ENCODE data around the gene LANCL2.
"Not testable (repeated sequence)": the region's sequence is repeated elsewhere in the genome, so short reads cannot be mapped to it uniquely, and the experiment has no call there.

LANCL2 gene

GRCh38 chr7:55413442-55413841, 48.3 kb downstream of the LANCL2 start:
- no peak overlapping the region for H3K27ac Mint-ChIP-seq
- DNase-seq (ENCODE audit: low spot score in 2 of 2) (no peak), ATAC-seq (no peak)
- no peak overlapping the region for H3K4me3 Mint-ChIP-seq
- H3K4me1 Mint-ChIP-seq = no peaks in the 10 kb centered on the region
- H3K36me3 Mint-ChIP-seq = peaks cover 8% of the 10 kb centered on the region
- no peaks in the 10 kb centered on the region for H3K9me3 Mint-ChIP-seq

DNA sequence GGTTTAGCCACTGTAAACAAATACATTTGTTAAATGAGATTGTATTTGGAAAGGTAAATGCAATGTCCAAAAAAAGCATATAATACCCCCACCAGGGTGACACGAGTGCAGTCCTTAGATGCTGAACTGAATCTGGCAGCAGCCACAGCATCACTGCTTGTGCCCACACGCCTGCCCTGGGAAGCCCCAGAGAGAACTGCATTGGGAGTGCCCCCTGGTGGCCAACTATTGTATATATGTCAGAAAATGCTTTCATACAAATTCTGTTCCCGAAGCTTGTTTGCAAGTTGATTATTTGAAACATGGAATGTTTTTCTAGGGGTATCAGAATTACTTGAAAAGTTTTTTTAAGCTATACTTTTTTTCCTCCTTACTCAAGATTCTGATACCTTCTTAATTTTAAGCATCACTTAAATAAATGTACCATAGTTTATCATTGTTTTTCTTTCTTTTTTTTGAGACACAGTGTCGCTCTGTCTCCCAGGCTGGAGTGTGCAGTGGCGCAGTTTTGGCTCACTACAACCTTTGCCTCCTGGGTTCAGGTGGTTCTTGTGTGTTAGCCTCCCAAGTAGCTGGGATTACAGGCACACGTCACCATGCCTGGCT, 50.1 kb downstream of the LANCL2 start:
- Mint-ChIP-seq H3K9me3 (no peaks in the 10 kb centered on the region), H3K4me3 (no peak overlapping the region), H3K27ac (no peak overlapping the region), H3K36me3 (peaks cover 8% of the 10 kb centered on the region), H3K4me1 (no peaks in the 10 kb centered on the region)
- ATAC-seq = peak; percentile 94
- peak; percentile 79 to 88 for DNase-seq (ENCODE audit: low spot score in 2 of 2)

GRCh38 chr7:55417456-55417855, 52.3 kb downstream of the LANCL2 start:
- H3K27ac Mint-ChIP-seq, H3K9me3 Mint-ChIP-seq, H3K4me1 Mint-ChIP-seq, ATAC-seq, H3K4me3 Mint-ChIP-seq, H3K36me3 Mint-ChIP-seq: not testable (repeated sequence)
- peak in 1 of 2 donors; percentile 32 for DNase-seq (ENCODE audit: low spot score in 2 of 2)

- DNase-seq (ENCODE audit: low spot score in 2 of 2) (no peak), ATAC-seq (no peak)
- no peaks in the 10 kb centered on the region for H3K9me3 Mint-ChIP-seq
- H3K27ac Mint-ChIP-seq = no peak overlapping the region
- no peak overlapping the region for H3K4me3 Mint-ChIP-seq
- H3K36me3 Mint-ChIP-seq = peaks cover 2% of the 10 kb centered on the region
- H3K4me1 Mint-ChIP-seq = no peaks in the 10 kb centered on the region
These were observed 55.4 kb downstream of the LANCL2 start for GRCh38 chr7:55420530-55420929.

DNA sequence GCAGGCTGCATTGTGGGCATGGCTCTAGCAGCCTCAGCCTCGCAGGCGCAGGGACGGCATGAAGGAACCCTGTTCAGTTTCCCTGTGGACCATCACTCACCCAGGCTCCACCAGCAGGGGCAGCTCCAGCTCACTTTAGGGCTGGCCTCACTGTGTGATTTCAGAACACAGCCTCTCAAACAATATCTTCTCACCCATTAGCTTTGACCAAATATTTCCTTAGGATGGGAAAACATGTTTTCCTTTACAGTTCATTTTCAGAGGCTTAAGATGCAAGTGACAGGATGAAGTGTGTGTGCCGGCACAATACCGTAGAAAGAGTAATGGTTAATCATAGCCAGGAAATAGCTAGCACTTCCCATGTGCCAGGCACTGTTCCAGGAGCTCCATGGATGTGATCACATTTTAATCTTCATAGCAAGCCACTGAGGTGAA, 58.2 kb downstream of the LANCL2 start:
- Mint-ChIP-seq H3K27ac (no peak overlapping the region), H3K4me1 (peaks cover 17% of the 10 kb centered on the region), H3K9me3 (no peaks in the 10 kb centered on the region), H3K36me3 (peaks cover 8% of the 10 kb centered on the region), H3K4me3 (no peak overlapping the region)
- DNase-seq (ENCODE audit: low spot score in 2 of 2) (no peak), ATAC-seq (no peak)

GRCh38 chr7:55423891-55424290, 58.8 kb downstream of the LANCL2 start:
- peaks cover 8% of the 10 kb centered on the region for H3K36me3 Mint-ChIP-seq
- H3K27ac Mint-ChIP-seq = no peak overlapping the region
- H3K4me3 Mint-ChIP-seq = no peak overlapping the region
- DNase-seq (ENCODE audit: low spot score in 2 of 2) (no peak), ATAC-seq (no peak)
- H3K9me3 Mint-ChIP-seq = no peaks in the 10 kb centered on the region
- H3K4me1 Mint-ChIP-seq = peaks cover 17% of the 10 kb centered on the region

DNA sequence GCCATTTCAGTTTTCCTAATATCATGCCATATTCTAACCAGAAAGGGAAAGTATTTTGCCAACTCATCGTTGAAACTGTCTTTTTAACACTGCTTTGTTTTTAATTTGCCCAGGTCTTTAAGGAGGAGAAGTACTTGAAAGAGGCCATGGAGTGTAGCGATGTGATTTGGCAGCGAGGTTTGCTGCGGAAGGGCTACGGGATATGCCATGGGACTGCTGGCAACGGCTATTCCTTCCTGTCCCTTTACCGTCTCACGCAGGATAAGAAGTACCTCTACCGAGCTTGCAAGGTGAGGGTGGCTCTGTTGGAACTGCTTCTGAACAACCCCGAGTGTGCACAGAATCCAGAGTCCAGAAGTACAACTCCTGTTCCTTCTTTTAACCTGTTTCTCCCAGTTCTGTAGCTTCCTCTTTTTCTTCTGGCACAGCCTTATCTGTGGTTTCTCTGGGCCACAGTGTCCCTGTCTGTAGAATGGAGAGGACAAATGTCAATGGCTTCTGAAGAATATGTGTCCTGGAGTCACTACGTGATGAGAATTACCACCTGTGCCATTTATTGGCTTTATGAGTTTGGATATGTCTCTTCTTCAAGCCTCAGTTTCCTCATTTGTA, 60.1 kb downstream of the LANCL2 start:
- Mint-ChIP-seq H3K9me3 (no peaks in the 10 kb centered on the region), H3K4me1 (peaks cover 17% of the 10 kb centered on the region), H3K36me3 (peaks cover 8% of the 10 kb centered on the region), H3K27ac (peak overlapping the region; percentile 18), H3K4me3 (no peak overlapping the region)
- ATAC-seq = no peak
- DNase-seq (ENCODE audit: low spot score in 2 of 2) = no peak

- DNase-seq (ENCODE audit: low spot score in 2 of 2) = no peak
- no peak overlapping the region for H3K4me3 Mint-ChIP-seq
- peak overlapping the region; percentile 41 for H3K27ac Mint-ChIP-seq
- H3K9me3 Mint-ChIP-seq = no peaks in the 10 kb centered on the region
- no peak for ATAC-seq
- peaks cover 17% of the 10 kb centered on the region for H3K4me1 Mint-ChIP-seq
- H3K36me3 Mint-ChIP-seq = peaks cover 8% of the 10 kb centered on the region
These were observed 61.5 kb downstream of the LANCL2 start for GRCh38 chr7:55426676-55427075.

DNA sequence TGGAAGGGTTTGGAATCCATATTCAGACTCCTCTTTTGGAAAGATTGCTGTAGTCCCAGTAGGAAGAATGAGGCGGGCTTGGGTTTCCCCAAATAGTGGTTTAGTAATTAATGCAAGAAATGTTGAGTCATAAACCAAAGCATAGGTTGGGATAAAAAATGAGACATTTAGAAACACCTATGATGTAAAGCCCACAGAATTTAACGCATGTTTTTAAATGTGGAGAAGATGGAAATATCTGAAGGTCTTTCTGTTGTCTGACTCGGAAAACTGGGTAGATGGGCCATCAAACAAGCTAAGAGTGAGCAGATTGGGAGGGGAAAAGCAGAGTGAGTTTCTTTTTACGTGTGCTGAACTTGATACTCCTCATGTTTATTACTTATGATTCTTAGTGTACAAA, 62.2 kb downstream of the LANCL2 start:
- Mint-ChIP-seq H3K4me1 (peaks cover 17% of the 10 kb centered on the region), H3K27ac (peak overlapping the region; percentile 41), H3K9me3 (no peaks in the 10 kb centered on the region), H3K4me3 (no peak overlapping the region), H3K36me3 (peaks cover 8% of the 10 kb centered on the region)
- no peak for DNase-seq (ENCODE audit: low spot score in 2 of 2)
- no peak for ATAC-seq

DNA sequence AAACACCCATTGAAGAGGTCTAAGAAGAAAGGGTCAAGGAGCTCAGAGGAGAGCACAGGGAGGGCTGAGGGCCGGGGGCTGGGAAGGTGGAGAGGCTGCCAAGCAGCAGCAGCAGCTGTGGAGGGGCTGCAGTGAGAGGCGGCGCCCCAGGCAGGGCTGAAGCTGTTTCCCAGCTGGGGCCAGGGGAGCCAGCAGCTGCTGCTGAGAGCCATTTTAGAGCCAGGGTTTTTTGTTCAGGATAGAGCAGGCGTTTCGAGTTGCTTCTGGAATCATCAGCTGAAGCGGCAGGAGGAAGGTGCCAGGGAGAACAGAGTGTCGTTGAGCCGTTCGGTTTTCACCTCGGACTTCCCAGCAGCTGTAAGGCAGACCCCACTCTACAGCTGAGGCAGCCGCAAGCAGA, 62.7 kb downstream of the LANCL2 start:
- no peak overlapping the region for H3K4me3 Mint-ChIP-seq

GRCh38 chr7:55429835-55430499, 64.8 kb downstream of the LANCL2 start:
- no peak for DNase-seq (ENCODE audit: low spot score in 2 of 2)
- Mint-ChIP-seq H3K27ac (no peak overlapping the region), H3K4me1 (peaks cover 17% of the 10 kb centered on the region), H3K36me3 (peaks cover 8% of the 10 kb centered on the region), H3K4me3 (no peak overlapping the region), H3K9me3 (no peaks in the 10 kb centered on the region)
- no peak for ATAC-seq

More for the DNA sequence above, 62.7 kb downstream of the LANCL2 start:
- Mint-ChIP-seq H3K4me1 (peaks cover 17% of the 10 kb centered on the region), H3K9me3 (no peaks in the 10 kb centered on the region), H3K36me3 (peaks cover 8% of the 10 kb centered on the region), H3K27ac (peak overlapping the region; percentile 41)
- no peak for DNase-seq (ENCODE audit: low spot score in 2 of 2)
- no peak for ATAC-seq

DNA sequence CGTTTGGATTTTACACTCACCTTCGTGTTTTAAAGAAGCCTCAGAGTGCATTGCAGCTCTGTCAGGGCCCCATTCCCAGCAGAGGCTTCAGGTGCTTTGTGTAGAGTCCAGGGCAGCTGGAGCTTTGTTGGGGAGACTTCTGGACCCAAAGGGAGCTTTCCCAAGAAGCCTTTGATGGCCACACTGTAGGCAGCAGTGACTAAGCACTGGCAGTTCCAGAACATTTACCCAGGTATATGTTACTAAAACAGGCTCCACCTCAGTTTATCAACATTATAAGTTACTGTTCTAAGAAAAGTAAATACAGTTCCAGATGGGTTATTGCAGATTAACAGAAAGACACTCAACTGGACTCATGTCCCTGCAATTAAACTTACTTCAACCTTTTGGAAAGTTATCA, 66.8 kb downstream of the LANCL2 start:
- H3K9me3 Mint-ChIP-seq = no peaks in the 10 kb centered on the region
- no peak overlapping the region for H3K4me3 Mint-ChIP-seq
- peaks cover 9% of the 10 kb centered on the region for H3K4me1 Mint-ChIP-seq
- ATAC-seq = no peak
- H3K27ac Mint-ChIP-seq = no peak overlapping the region
- no peak for DNase-seq (ENCODE audit: low spot score in 2 of 2)
- H3K36me3 Mint-ChIP-seq = peaks cover 4% of the 10 kb centered on the region

- peak in 1 of 2 donors; percentile 38 for DNase-seq (ENCODE audit: low spot score in 2 of 2)
- H3K4me1 Mint-ChIP-seq = peaks cover 3% of the 10 kb centered on the region
- no peak overlapping the region for H3K27ac Mint-ChIP-seq
- H3K4me3 Mint-ChIP-seq = no peak overlapping the region
- peaks cover 4% of the 10 kb centered on the region for H3K36me3 Mint-ChIP-seq
- no peak for ATAC-seq
- H3K9me3 Mint-ChIP-seq = no peaks in the 10 kb centered on the region
These were observed 67.4 kb downstream of the LANCL2 start for GRCh38 chr7:55432506-55432905.

DNA sequence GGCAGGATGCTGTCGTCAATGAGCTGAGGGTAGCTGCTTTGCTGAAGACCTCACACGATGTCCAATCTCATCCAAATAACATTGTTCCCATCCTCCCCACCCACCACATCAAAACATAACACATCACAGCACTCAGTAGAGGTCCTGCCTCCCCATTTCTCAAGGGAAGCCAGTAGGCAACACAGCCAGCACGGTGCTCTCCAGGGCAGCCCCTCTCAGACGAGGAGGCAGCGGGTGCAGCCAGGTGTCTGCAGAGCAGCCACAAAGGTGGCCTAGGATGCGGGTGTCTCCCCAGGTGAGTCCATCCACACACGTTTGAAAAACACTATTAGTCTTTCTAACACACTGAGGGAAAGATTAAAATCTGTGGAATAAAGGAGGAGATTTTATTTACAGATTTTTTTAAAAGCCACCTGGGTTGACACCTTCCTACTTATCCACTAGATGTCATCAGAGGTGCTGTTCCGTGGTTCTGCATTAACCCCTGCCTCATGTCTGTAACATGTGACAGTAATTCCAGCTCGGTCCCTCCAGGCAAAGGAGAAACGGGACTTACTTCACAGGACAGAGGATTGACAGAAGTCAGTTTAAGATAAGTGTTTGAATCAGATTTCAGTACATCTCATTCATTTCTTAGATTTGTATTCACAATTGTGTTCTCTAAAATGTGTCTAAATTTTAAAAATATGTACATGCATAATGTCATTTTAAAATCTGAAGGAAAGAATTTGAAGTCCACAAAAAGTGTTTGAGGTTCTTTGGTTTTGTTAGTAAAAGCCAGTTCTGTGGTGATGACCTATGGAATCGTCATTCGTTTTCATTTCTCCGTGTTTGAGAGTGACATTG, 68.0 kb downstream of the LANCL2 start:
- peak; percentile 54 for ATAC-seq
- Mint-ChIP-seq H3K36me3 (peaks cover 4% of the 10 kb centered on the region), H3K27ac (peak overlapping the region; percentile 7), H3K9me3 (no peaks in the 10 kb centered on the region), H3K4me1 (no peaks in the 10 kb centered on the region), H3K4me3 (no peak overlapping the region)
- DNase-seq (ENCODE audit: low spot score in 2 of 2) = peak in 1 of 2 donors; percentile 47

DNA sequence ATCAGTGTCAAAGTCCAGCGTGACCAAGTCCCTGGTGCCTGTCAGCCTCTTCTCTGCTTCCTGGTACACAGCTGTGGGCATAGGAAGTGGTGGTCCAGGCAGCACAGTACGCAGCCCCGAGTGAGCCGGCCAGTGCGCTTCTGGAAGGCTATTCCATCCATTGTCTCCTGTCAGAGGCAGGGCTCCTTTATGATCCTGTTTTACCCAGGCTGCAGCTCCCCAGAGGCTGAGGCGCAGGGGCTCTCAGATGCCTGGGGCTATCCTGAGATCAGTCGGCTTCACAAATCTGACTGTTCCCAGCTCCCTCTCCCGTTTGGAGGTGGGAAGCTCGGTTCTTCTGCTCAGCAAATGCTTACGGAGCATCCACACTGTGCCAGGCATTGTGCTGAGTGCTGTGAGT, 70.3 kb downstream of the LANCL2 start:
- H3K9me3 Mint-ChIP-seq = no peaks in the 10 kb centered on the region
- peak in 1 of 2 donors; percentile 44 for DNase-seq (ENCODE audit: low spot score in 2 of 2)
- H3K4me3 Mint-ChIP-seq = no peak overlapping the region
- H3K4me1 Mint-ChIP-seq = peaks cover 12% of the 10 kb centered on the region
- peaks cover 4% of the 10 kb centered on the region for H3K36me3 Mint-ChIP-seq
- ATAC-seq = no peak
- no peak overlapping the region for H3K27ac Mint-ChIP-seq
